Measurements from ENCODE around the gene PCDHA3.
"Not testable (repeated sequence)": the region's sequence is repeated elsewhere in the genome, so short reads cannot be mapped to it uniquely, and the experiment has no call there.

The PCDHA3 gene

GRCh38 chr5:140800816-140801493 is at the start of gene PCDHA3:
PCDHA3 (plus strand) TSS chr5:140801057.
- DNase-seq (ENCODE audit: low spot score) = no peak

GRCh38 chr5:140753561-140753960 is 47.3 kb upstream of the PCDHA3 start:
- no peak for DNase-seq (ENCODE audit: low spot score)

- no peak for DNase-seq (ENCODE audit: low spot score)
Observed at GRCh38 chr5:140764177-140764973, 36.5 kb upstream of the PCDHA3 start.

GRCh38 chr5:140767444-140767843 is 33.4 kb upstream of the PCDHA3 start:
- no peak for DNase-seq (ENCODE audit: low spot score)

GRCh38 chr5:140780512-140780911 is 20.3 kb upstream of the PCDHA3 start:
- DNase-seq (ENCODE audit: low spot score) = no peak

GRCh38 chr5:140785905-140786686 is 14.8 kb upstream of the PCDHA3 start, which contains the start of gene PCDHA1:
PCDHA1 (plus strand) TSS chr5:140786140.
- DNase-seq (ENCODE audit: low spot score) = no peak

GRCh38 chr5:140787422-140787821 is 13.4 kb upstream of the PCDHA3 start:
- DNase-seq (ENCODE audit: low spot score) = not testable (repeated sequence)

- DNase-seq (ENCODE audit: low spot score) = not testable (repeated sequence)
Observed at GRCh38 chr5:140787849-140788504, 12.9 kb upstream of the PCDHA3 start.

GRCh38 chr5:140791089-140791488 is 9.8 kb upstream of the PCDHA3 start:
- no peak for DNase-seq (ENCODE audit: low spot score)

- no peak for DNase-seq (ENCODE audit: low spot score)
Observed at GRCh38 chr5:140794595-140795258, 6.1 kb upstream of the PCDHA3 start, which contains the start of gene PCDHA2. PCDHA2 (plus strand) TSS chr5:140794852.

- no peak for DNase-seq (ENCODE audit: low spot score)
Observed at GRCh38 chr5:140795259-140795641, 5.6 kb upstream of the PCDHA3 start.

- DNase-seq (ENCODE audit: low spot score) = not testable (repeated sequence)
Observed at GRCh38 chr5:140796072-140796717, 4.7 kb upstream of the PCDHA3 start.

- no peak for DNase-seq (ENCODE audit: low spot score)
Observed at GRCh38 chr5:140796718-140797095, 4.2 kb upstream of the PCDHA3 start.

GRCh38 chr5:140801494-140801841 is 611 bp downstream of the PCDHA3 start:
- DNase-seq (ENCODE audit: low spot score) = no peak

GRCh38 chr5:140802381-140802780 is 1.5 kb downstream of the PCDHA3 start:
- DNase-seq (ENCODE audit: low spot score) = not testable (repeated sequence)

GRCh38 chr5:140802781-140803271 is 2.0 kb downstream of the PCDHA3 start:
- DNase-seq (ENCODE audit: low spot score) = no peak

- DNase-seq (ENCODE audit: low spot score) = peak; percentile 17
Observed at GRCh38 chr5:140806834-140807775, 6.2 kb downstream of the PCDHA3 start, which contains the start of gene PCDHA4. PCDHA4 (plus strand) TSS chr5:140807068.

- not testable (repeated sequence) for DNase-seq (ENCODE audit: low spot score)
Observed at GRCh38 chr5:140808241-140808888, 7.5 kb downstream of the PCDHA3 start.

- no peak for DNase-seq (ENCODE audit: low spot score)
Observed at GRCh38 chr5:140808889-140809291, 8.0 kb downstream of the PCDHA3 start.
